Coronary artery (tissue), 2 donors: ENCODE measurements around the gene TUNAR.

Experiments
- DNase-seq: peaks from one replicate; pipeline ENCODE4 v3.0.0-alpha.2; 2017; ENCODE audit warnings: low spot score
- H3K27ac ChIP-seq, 2 donors: fragments of 200-600 bp; sonication (generic); one replicate each; pipeline ENCODE4 v1.5.1; 2016 to 2019
- H3K4me3 ChIP-seq: fragments of 200-600 bp; sonication (generic); 2 replicates; pipeline ENCODE4 v1.5.1; 2016; ENCODE audit warnings: mild to moderate bottlenecking, moderate library complexity
- CTCF ChIP-seq: fragments of 200-600 bp; sonication (generic); IDR thresholded peaks from one replicate; pipeline ENCODE4 v1.5.1; 2019; ENCODE audit warnings: antibody characterized with exemption

The TUNAR gene

DNA sequence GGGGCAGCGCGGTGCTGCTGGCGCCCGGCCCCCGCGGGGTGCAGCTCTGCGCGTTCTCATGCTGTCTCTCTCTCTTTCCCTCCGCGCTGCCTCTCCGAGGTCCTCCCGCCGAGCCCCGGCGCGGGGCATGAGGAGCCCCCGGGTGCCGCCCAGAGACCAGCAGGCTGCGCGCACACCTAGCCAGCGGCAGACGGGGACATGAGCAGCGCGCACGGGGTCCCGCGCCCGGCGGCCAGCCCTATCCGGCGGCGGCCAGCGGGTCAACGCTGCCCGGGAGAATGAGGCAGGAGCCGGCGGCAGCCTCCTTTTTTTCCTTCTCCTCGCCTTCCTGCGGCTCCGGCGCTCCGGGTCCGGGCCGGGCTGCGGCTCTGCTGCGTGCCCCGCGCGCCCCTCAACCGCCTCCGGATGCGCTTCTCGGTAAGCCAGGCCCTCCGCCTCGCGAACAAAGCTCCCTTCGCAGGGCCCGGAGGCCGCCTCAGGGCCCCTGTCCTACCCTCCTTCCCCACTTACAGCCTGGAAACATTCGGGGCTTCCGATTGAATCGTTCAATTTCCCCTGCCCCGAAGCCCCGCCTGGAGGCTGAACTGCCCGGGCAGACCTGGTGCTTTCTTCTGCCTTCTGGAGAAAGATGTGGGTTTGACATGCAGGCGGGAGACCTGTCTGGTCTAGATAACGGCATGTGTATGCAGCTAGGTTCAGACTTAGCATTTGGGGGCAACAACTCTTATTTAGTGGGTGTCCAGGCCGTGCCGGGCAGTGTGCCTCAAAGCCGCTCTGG is at the start of gene TUNAR:
Gene TUNAR, plus strand, starts transcription at position 72 of the 778 bp plus-strand sequence.
- Histone ChIP-seq H3K4me3 (peak within 1 kb of the TSS; percentile 44), H3K27ac (no peak within 1 kb of the TSS)
- TF ChIP-seq CTCF: no peak
- DNase-seq: no peak

GRCh38 chr14:95828649-95829265 is 47.9 kb upstream of the TUNAR start:
- no peak overlapping the region for H3K27ac ChIP-seq
- TF ChIP-seq CTCF: no peak
- DNase-seq: no peak
- no peak overlapping the region for H3K4me3 ChIP-seq

DNA sequence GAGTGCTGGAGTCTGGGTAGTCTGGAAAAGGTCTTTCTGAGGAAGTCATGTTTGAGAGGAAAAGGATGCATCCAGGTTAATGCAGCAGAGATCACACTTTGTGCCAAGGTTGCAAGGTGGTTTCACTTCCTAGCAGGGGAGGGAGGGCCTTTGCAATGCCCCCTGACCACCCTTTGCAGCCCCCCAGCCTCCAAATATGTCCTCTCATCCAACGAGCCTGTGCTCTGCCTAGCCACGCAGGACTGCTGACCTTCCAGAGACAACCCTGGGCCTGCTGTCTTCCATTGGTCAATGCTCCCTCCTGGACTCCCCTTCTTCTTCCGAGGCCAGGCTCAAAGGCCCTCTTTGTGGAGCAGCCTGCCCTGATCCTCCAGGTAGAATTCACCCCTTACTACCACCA is 47.3 kb upstream of the TUNAR start:
- no peak for DNase-seq
- H3K4me3 ChIP-seq: no peak overlapping the region
- TF ChIP-seq CTCF: no peak
- H3K27ac ChIP-seq: no peak overlapping the region

DNA sequence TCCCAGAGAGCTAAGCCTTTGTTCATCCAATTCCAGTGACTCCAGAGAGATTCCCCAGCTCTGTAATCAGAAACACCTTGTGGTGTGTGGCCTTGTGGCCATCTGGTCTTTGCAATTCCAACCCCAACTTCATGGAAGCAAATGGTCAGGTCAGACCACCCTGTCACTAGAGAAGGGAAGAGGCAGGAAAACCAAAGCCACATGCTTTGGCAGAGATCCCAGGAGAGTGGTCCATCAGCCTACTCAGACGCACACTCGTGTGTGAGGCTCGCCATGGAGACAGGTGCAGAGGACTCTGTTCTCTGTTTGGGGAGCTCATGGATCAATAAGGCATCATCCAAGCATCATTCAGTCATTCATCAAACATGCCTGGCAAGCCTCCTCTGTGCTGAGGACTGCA is 46.2 kb upstream of the TUNAR start:
- no peak overlapping the region for H3K4me3 ChIP-seq
- H3K27ac ChIP-seq: no peak overlapping the region
- TF ChIP-seq CTCF: no peak
- no peak for DNase-seq

DNA sequence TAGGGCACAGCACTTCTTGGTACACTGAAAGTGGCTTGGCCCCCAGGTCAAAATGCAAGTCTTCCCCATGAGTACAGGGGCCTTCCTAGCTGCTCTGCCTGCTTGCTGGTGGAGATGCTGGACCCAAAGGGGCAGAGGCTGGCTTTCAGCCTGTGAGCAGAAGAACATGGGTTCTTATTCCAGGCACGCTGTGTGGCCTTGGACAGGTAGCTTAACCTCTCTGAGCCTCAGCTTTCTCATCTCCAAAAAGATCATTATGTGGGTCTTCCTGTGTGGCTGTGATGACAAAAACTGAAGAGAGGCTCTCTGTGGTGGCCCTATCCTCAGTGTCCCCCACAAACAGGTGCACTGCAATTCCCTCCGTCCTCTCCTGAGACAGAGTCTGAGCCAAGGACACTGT is 45.6 kb upstream of the TUNAR start:
- Histone ChIP-seq H3K4me3 (no peak overlapping the region), H3K27ac (no peak overlapping the region)
- no peak for DNase-seq
- TF ChIP-seq CTCF: no peak

DNA sequence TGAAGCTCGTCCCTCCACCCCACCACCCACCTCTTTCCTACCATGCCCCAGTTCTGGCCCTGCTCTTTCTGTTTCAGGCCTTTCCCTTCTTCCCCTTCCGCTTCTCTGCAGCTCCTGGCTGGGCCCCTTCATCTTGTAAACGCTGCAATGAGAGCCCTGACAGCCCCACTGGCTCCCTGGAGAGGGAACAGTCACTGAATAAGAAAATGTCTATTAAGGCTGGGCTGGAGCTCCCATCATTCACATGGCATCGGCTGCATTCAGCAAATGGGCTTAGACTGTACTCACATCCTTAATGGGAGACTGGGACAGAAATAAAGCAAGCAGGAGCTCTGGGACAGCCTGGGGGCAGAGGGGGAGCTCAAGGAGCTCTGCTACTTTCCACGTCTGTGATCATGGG is 45.2 kb upstream of the TUNAR start:
- Histone ChIP-seq H3K4me3 (no peak overlapping the region), H3K27ac (no peak overlapping the region)
- no peak for TF ChIP-seq CTCF
- no peak for DNase-seq

GRCh38 chr14:95832012-95832411 is 44.6 kb upstream of the TUNAR start:
- DNase-seq: no peak
- no peak overlapping the region for H3K27ac ChIP-seq
- no peak overlapping the region for H3K4me3 ChIP-seq
- TF ChIP-seq CTCF: no peak
